ENCODE data around the gene LIPG.

DNA sequence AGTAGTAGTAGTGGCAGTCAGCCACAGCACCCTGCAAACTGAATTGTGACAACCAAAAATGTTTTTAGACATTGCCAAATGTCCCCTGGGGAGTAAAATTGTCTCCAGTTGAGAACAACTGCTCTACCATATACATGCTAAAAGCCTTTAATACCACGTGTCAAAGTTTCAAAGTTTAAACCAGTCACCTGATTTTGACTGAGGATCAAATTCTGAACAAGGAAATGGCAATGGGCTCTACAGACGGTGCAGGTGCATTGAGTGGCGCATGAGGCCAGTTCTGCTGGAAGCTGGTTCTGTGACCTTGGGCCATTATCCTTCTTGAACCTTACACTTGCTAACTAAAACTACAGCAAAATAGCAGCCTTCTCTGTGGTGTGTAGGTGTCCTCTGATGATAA lies 85.0 kb downstream of the LIPG start:
- TF ChIP-seq, protein P1, sequence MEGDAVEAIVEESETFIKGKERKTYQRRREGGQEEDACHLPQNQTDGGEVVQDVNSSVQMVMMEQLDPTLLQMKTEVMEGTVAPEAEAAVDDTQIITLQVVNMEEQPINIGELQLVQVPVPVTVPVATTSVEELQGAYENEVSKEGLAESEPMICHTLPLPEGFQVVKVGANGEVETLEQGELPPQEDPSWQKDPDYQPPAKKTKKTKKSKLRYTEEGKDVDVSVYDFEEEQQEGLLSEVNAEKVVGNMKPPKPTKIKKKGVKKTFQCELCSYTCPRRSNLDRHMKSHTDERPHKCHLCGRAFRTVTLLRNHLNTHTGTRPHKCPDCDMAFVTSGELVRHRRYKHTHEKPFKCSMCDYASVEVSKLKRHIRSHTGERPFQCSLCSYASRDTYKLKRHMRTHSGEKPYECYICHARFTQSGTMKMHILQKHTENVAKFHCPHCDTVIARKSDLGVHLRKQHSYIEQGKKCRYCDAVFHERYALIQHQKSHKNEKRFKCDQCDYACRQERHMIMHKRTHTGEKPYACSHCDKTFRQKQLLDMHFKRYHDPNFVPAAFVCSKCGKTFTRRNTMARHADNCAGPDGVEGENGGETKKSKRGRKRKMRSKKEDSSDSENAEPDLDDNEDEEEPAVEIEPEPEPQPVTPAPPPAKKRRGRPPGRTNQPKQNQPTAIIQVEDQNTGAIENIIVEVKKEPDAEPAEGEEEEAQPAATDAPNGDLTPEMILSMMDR (optimal IDR thresholded peaks at IDR 0.05 in 1 of 3, IDR thresholded peaks at IDR 0.05 in 1 of 3, conservative IDR thresholded peaks at IDR 0.05 in 1 of 3; ENCODE audit: extremely low read depth in 1 of 3, insufficient read depth in 2 of 3, low read length in 3 of 3): no peak
- no peak for TF ChIP-seq EZH2 (IDR thresholded peaks at IDR 0.05; ENCODE audit: low read length)

All from keratinocyte (primary cell).